Measurements from ENCODE around the gene SLC38A10.

Gene SLC38A10

GRCh38 chr17:81222906-81223761, 72.0 kb downstream of the SLC38A10 start, which contains the start of gene CEP131:
TSS of gene CEP131 (minus strand) at chr17:81222965. CDS start at chr17:81220056, 2,909 bp downstream.
- peak; percentile 100 for DNase-seq

DNA sequence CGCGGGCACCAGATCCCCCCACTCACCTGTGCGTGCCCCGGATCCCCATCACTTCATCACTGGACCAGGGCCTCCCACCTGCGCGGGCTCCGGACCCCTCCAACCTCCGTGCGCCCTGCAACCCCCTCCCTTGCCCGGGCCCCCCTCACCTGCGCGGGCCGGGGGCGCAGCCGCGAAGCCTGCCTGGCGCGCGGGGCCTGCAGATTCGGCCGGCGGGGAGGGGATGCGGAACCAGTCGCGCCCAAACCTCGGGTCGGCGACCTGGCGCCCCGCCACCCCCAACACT, 72.5 kb downstream of the SLC38A10 start:
- no peak for DNase-seq

- DNase-seq, result no peak
Measured at GRCh38 chr17:81221842-81222619, 73.1 kb downstream of the SLC38A10 start.

- DNase-seq, result no peak
Measured at GRCh38 chr17:81221371-81221841, 73.7 kb downstream of the SLC38A10 start.

- no peak for DNase-seq
Measured at GRCh38 chr17:81219476-81220180, 75.5 kb downstream of the SLC38A10 start.

DNA sequence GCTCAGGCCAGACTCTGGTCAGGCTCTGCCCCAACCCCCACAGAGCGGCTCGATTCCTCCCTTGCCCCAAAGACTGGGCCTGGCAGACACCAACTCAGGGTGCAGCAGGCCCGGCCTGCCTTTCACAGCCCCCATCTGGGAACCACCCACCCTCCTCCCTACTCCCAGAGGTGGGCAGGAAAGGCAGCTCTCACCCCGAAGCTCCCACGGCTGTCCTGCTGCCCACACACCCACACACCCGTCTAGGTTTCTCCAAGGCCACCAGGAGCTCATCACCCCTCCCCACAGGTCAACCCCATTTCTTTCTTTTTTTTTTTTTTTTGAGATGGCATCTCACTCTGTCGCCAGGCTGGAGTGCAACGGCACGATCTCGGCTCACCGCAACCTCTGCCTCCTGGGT, 76.1 kb downstream of the SLC38A10 start:
- DNase-seq, result no peak

DNA sequence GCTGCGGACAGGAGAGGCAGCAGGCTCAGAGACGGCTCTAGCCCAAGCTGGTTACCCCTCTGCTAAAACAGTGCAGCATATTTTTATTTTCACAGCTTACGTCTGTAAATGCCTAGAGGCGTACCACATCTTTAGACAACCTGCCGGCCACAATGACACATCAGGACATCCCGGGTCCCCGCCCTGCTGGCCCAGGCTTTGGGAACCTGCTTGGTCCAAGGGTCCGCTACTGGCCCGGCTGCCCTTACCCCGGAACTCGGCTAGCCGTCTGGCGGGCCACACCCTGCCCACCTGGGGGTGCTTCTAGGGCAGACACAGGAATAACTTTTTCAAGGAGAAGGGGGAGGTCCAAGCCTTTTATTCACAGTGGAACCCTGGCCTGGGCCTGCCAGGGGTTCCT, 76.6 kb downstream of the SLC38A10 start:
- no peak for DNase-seq

DNA sequence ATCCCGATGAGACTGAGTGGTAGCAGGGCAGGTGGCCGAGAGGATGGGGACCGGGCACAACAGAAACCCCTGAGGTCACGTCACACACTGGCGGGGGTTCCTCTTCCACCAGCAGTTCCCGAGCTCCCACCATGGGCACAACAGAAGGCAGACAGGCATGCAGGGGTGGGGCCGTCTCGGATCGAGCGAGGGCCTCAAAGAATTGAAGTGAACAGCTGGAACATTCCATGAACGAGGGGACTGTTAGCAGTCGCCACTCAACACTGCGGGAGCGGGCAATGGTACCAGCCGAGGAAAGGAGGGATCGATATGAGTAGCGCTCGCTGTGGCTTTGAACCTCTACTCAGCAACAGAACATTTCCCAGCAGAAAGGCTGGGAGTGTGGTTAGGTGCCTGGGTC, 77.6 kb downstream of the SLC38A10 start:
- DNase-seq, result no peak

- DNase-seq, result no peak
Measured at GRCh38 chr17:81213978-81214377, 81.1 kb downstream of the SLC38A10 start.

DNA sequence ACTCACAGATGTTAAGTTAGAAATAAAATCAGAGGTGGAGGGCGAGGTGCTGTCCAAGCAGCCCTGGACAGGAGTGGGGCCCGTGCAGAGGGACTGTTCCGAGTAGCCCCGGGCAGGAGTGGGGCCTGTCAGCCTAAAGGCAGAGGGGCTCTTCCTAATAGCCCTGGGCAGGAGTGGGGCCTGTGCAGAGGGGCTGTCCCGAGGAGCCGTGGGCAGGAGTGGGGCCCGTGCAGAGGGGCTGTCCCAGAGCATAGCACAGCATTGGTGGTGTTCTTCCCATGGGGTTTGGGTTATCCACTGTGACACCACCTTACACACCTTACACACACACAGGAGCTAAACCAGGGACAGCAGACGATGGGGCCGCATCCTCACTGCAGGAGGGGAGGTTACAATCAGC, 82.7 kb downstream of the SLC38A10 start:
- DNase-seq, result no peak

GRCh38 chr17:81210868-81211267, 84.2 kb downstream of the SLC38A10 start:
- no peak for DNase-seq

- no peak for DNase-seq
Measured at GRCh38 chr17:81210466-81210865, 84.6 kb downstream of the SLC38A10 start.

DNA sequence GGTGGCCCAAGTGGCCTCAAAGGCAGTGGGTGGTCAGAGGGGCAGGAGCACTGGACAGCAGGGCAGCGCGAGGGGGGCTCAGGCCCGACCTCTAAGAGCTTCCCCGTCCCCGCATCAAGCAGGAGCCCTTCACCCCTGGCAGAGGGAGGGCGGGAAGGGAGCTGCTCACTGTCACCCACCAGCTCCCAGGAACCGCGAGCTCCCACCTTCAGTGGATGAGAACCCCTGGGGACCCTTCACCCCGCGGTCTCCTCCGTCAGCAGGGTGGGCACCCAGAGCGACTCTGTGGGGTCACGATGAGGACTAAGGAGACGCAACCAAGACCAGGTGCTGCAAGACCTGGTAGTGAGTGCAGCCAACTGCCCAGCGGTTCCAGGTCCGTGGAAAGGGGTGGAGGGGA, 86.0 kb downstream of the SLC38A10 start:
- DNase-seq, result no peak

DNA sequence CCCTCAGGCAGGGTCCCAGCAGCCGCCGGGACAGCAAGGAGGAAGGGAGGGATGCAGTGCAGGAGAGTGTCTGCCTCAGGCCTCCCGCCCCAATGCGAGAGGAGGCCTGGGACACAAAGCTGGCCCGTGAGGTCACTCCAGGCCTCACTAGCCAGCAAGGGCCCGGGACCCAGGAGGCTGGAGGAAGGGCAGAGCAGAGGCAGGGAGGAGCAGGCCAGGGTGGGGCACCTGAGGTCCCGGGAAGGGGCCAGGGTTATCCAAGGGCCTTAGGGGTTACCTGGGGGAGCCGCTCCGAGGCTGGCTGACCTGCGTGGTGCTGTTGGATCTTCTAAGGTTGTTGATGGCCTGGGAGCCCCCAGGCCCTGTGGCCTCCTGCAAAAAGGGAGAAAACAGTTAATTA, 86.5 kb downstream of the SLC38A10 start:
- no peak for DNase-seq

- DNase-seq, result no peak
Measured at GRCh38 chr17:81207610-81208581, 87.2 kb downstream of the SLC38A10 start.

GRCh38 chr17:81206657-81207056, 88.5 kb downstream of the SLC38A10 start:
- no peak for DNase-seq

DNA sequence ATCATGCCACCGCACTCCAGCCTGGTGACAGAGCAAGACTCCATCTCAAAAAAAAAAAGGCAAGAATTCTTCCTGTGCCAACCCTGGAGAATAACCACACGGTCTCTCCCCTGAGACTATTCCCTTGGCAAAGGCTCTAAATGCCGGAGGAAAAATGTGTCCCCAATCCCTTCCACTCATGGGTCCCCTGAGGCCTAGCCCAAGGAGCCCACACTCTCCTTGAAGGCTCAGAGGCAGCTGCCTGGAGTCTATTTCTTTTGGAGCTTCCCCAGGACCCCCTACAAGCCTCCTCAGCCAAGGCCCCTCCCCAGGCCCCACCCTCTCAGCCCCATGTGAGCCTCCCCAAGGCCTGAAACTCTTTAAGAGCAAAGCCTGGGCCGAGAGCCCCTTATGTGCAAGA, 88.9 kb downstream of the SLC38A10 start:
- no peak for DNase-seq

- DNase-seq, result no peak
Measured at GRCh38 chr17:81204578-81204977, 90.5 kb downstream of the SLC38A10 start.

DNA sequence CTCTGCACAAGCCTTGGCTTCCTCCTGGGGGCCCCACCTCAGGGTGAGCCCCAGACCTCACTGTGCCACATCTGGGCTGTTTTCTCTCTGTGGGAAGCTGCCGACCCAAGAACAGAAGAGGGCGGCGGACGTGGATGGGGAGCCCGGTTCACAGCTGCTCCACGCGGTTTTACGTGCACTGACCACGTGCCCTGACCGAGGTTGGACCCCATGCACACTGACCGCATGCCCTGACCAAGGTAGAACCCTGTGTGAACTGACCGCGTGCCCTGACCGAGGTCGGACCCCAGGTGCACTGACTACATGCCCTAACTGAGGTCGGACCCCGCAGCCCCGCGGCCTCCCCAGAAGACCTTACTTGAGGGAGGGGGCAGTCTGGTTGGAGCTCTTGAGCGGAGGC, 92.0 kb downstream of the SLC38A10 start:
- DNase-seq, result no peak

GRCh38 chr17:81202318-81202717, 92.8 kb downstream of the SLC38A10 start:
- no peak for DNase-seq

- peak; percentile 13 to 15 for DNase-seq
Measured at GRCh38 chr17:81200695-81201580, 94.2 kb downstream of the SLC38A10 start.

Measured in stimulated activated CD4-positive, alpha-beta T cell treated with anti-CD3 and anti-CD28 coated beads, Interleukin-2, amount 100 ng/mL, for 48 hours (primary cell).